ENCODE results near the gene CAMK4.

CAMK4 gene

DNA sequence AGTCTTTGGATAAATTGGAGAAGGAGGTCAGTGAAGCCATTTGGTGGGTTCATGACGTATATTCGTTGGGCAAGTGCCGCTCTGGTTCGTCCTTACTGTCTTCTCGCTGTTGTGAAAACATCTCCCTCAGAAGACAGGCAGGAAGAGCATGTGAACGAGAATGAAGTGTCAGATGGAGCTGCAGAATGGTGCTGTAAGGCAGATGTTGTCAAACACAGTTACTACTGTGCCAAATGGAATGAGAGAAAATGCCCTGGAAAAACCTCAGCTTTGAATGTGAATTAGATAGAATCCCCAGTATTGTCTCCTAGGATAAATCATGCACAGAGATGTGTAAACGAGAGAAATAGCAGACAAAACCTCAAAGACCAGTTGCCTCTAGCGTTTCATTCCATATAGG is 121.5 kb downstream of the CAMK4 start:
- Histone ChIP-seq H3K4me3 (ENCODE audit: low read length) (no peak overlapping the region), H3K9me3 (ENCODE audit: control insufficient read depth, insufficient read depth, low read length) (no peaks in the 10 kb centered on the region), H3K4me1 (ENCODE audit: control insufficient read depth, low read length) (no peaks in the 10 kb centered on the region), H3K79me2 (ENCODE audit: control insufficient read depth, low read length) (no peaks in the 10 kb centered on the region), H3K27ac (ENCODE audit: low read depth, low read length) (no peak overlapping the region), H4K20me1 (ENCODE audit: control insufficient read depth, insufficient read depth, low read depth, low read length) (no peaks in the 10 kb centered on the region), H3K9me2 (replicated peaks; ENCODE audit: control insufficient read depth, low read length) (no peaks in the 10 kb centered on the region), H3F3A (ENCODE audit: control insufficient read depth, insufficient read depth) (no peaks in the 10 kb centered on the region), H3K4me2 (ENCODE audit: low read length) (no peak overlapping the region), H3K36me3 (ENCODE audit: control insufficient read depth, low read length) (no peaks in the 10 kb centered on the region), H3K27me3 (ENCODE audit: control insufficient read depth, low read length) (no peaks in the 10 kb centered on the region)
- no peak for TF ChIP-seq CTCF (IDR thresholded peaks at IDR 0.05; ENCODE audit: low read depth, low read length, poor library complexity, severe bottlenecking)
- no peak for TF ChIP-seq EZH2phosphoT487 (IDR thresholded peaks at IDR 0.05; ENCODE audit: borderline replicate concordance, low read length)

GRCh38 chr5:111347021-111347420 is 122.8 kb downstream of the CAMK4 start:
- Histone ChIP-seq H3K4me2 (ENCODE audit: low read length) (no peak overlapping the region), H3K27ac (ENCODE audit: low read depth, low read length) (no peak overlapping the region), H3K9me3 (ENCODE audit: control insufficient read depth, insufficient read depth, low read length) (no peaks in the 10 kb centered on the region), H3K4me3 (ENCODE audit: low read length) (no peak overlapping the region), H3K9me2 (replicated peaks; ENCODE audit: control insufficient read depth, low read length) (no peaks in the 10 kb centered on the region), H3K4me1 (ENCODE audit: control insufficient read depth, low read length) (no peaks in the 10 kb centered on the region), H3K36me3 (ENCODE audit: control insufficient read depth, low read length) (no peaks in the 10 kb centered on the region), H3K27me3 (ENCODE audit: control insufficient read depth, low read length) (no peaks in the 10 kb centered on the region), H3K79me2 (ENCODE audit: control insufficient read depth, low read length) (no peaks in the 10 kb centered on the region), H3F3A (ENCODE audit: control insufficient read depth, insufficient read depth) (no peaks in the 10 kb centered on the region), H4K20me1 (ENCODE audit: control insufficient read depth, insufficient read depth, low read depth, low read length) (no peaks in the 10 kb centered on the region)
- TF ChIP-seq CTCF (IDR thresholded peaks at IDR 0.05; ENCODE audit: low read depth, low read length, poor library complexity, severe bottlenecking): no peak
- no peak for TF ChIP-seq EZH2phosphoT487 (IDR thresholded peaks at IDR 0.05; ENCODE audit: borderline replicate concordance, low read length)

DNA sequence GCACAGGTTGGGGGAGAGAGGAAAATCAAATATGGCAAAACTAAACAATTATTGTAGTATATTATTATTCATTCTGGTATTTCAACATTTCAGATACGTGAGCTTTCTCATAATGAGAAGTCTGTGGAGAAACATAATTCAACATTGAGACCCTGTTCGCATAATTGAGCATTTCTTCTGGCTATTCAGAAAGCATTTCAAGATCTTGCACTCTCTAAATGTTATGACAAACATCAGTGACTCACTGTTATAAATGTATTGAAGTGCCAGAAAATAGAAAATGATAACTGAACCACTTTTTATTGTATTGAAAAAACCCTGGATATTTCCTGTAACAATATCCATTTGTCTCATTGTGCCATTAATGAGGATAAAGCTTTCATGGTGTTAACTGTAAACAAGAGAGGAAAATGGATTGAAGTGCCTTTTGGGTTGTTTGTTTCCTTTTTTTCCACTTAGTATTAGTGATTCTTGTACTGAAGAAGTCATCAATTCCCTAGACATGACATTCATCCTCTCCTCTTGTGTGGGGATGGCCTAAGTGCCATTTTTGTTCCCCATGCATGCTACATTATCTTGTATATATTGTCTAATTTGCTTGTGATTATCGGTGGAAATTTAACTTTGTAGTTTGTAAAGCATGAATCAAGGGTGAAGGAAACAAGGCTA is 124.6 kb downstream of the CAMK4 start:
- H3K36me3 ChIP-seq (ENCODE audit: control insufficient read depth, low read length): no peaks in the 10 kb centered on the region
- H3K9me3 ChIP-seq (ENCODE audit: control insufficient read depth, insufficient read depth, low read length): no peaks in the 10 kb centered on the region
- H3K4me1 ChIP-seq (ENCODE audit: control insufficient read depth, low read length): no peaks in the 10 kb centered on the region
- H3K4me2 ChIP-seq (ENCODE audit: low read length): no peak overlapping the region
- no peaks in the 10 kb centered on the region for H3F3A ChIP-seq (ENCODE audit: control insufficient read depth, insufficient read depth)
- no peak for TF ChIP-seq CTCF (IDR thresholded peaks at IDR 0.05; ENCODE audit: low read depth, low read length, poor library complexity, severe bottlenecking)
- no peak for TF ChIP-seq EZH2phosphoT487 (IDR thresholded peaks at IDR 0.05; ENCODE audit: borderline replicate concordance, low read length)
- no peaks in the 10 kb centered on the region for H3K9me2 ChIP-seq (replicated peaks; ENCODE audit: control insufficient read depth, low read length)
- H3K79me2 ChIP-seq (ENCODE audit: control insufficient read depth, low read length): no peaks in the 10 kb centered on the region
- H3K27me3 ChIP-seq (ENCODE audit: control insufficient read depth, low read length): no peaks in the 10 kb centered on the region
- no peaks in the 10 kb centered on the region for H4K20me1 ChIP-seq (ENCODE audit: control insufficient read depth, insufficient read depth, low read depth, low read length)
- H3K4me3 ChIP-seq (ENCODE audit: low read length): no peak overlapping the region
- no peak overlapping the region for H3K27ac ChIP-seq (ENCODE audit: low read depth, low read length)
